Measurements from ENCODE around the gene MARCHF10. TPM values are rescaled to one million over a fixed set of nuclear protein-coding genes. Genes with fewer than 3 reads are reported as not detected.
"Not testable (repeated sequence)": the region's sequence is repeated elsewhere in the genome, so short reads cannot be mapped to it uniquely, and the experiment has no call there.

Gene MARCHF10
- total RNA-seq, 1 donor from 2014 or later = not detected

GRCh38 chr17:62852195-62852594, 44.1 kb upstream of the MARCHF10 start:
- Mint-ChIP-seq H3K4me1 (ENCODE audit: unreplicated experiment) (peaks cover 22% of the 10 kb centered on the region), H3K36me3 (no peaks in the 10 kb centered on the region), H3K9me3 (no peaks in the 10 kb centered on the region), H3K27me3 (peaks cover 5% of the 10 kb centered on the region), H3K4me3 (no peak overlapping the region), H3K27ac (no peak overlapping the region)
- DNase-seq (ENCODE audit: extremely low spot score, unreplicated experiment) = no peak
- no peak for TF ChIP-seq CTCF (conservative IDR thresholded peaks at IDR 0.05)

- not testable (repeated sequence) for H3K36me3 Mint-ChIP-seq; H3K27me3 Mint-ChIP-seq; H3K9me3 Mint-ChIP-seq; DNase-seq (ENCODE audit: extremely low spot score, unreplicated experiment); H3K4me3 Mint-ChIP-seq; H3K27ac Mint-ChIP-seq
- H3K4me1 Mint-ChIP-seq (ENCODE audit: unreplicated experiment) = peaks cover 11% of the 10 kb centered on the region
These were observed 41.7 kb upstream of the MARCHF10 start for GRCh38 chr17:62849591-62850415.

GRCh38 chr17:62848334-62848733, 40.2 kb upstream of the MARCHF10 start:
- H3K27ac Mint-ChIP-seq = no peak overlapping the region
- no peaks in the 10 kb centered on the region for H3K9me3 Mint-ChIP-seq
- no peak overlapping the region for H3K4me3 Mint-ChIP-seq
- H3K36me3 Mint-ChIP-seq = no peaks in the 10 kb centered on the region
- no peak for DNase-seq (ENCODE audit: extremely low spot score, unreplicated experiment)
- H3K4me1 Mint-ChIP-seq (ENCODE audit: unreplicated experiment) = peaks cover 3% of the 10 kb centered on the region
- H3K27me3 Mint-ChIP-seq = peaks cover 5% of the 10 kb centered on the region
- TF ChIP-seq CTCF (conservative IDR thresholded peaks at IDR 0.05) = no peak

GRCh38 chr17:62847426-62847825, 39.3 kb upstream of the MARCHF10 start:
- Mint-ChIP-seq H3K36me3 (no peaks in the 10 kb centered on the region), H3K4me3 (no peak overlapping the region), H3K27ac (no peak overlapping the region), H3K27me3 (peaks cover 5% of the 10 kb centered on the region), H3K4me1 (ENCODE audit: unreplicated experiment) (peaks cover 3% of the 10 kb centered on the region), H3K9me3 (no peaks in the 10 kb centered on the region)
- no peak for DNase-seq (ENCODE audit: extremely low spot score, unreplicated experiment)
- TF ChIP-seq CTCF (conservative IDR thresholded peaks at IDR 0.05) = no peak

- H3K9me3 Mint-ChIP-seq = no peaks in the 10 kb centered on the region
- H3K36me3 Mint-ChIP-seq = no peaks in the 10 kb centered on the region
- no peak overlapping the region for H3K27ac Mint-ChIP-seq
- TF ChIP-seq CTCF (conservative IDR thresholded peaks at IDR 0.05) = no peak
- H3K4me1 Mint-ChIP-seq (ENCODE audit: unreplicated experiment) = no peaks in the 10 kb centered on the region
- no peak for DNase-seq (ENCODE audit: extremely low spot score, unreplicated experiment)
- no peaks in the 10 kb centered on the region for H3K27me3 Mint-ChIP-seq
- no peak overlapping the region for H3K4me3 Mint-ChIP-seq
These were observed 32.8 kb upstream of the MARCHF10 start for GRCh38 chr17:62840871-62841270.

GRCh38 chr17:62833816-62834215, 25.7 kb upstream of the MARCHF10 start:
- H3K4me1 Mint-ChIP-seq (ENCODE audit: unreplicated experiment); DNase-seq (ENCODE audit: extremely low spot score, unreplicated experiment); H3K4me3 Mint-ChIP-seq; H3K27me3 Mint-ChIP-seq; H3K27ac Mint-ChIP-seq; H3K9me3 Mint-ChIP-seq; H3K36me3 Mint-ChIP-seq: not testable (repeated sequence)

All from type B pancreatic cell (in vitro differentiated cells).